ENCODE results near the gene SLAMF9.

SLAMF9 gene

GRCh38 chr1:159949981-159950381 lies 4.1 kb downstream of the SLAMF9 start:
- no peak overlapping the region for H3K9ac ChIP-seq (ENCODE audit: low read length)
- H2BK5ac ChIP-seq (ENCODE audit: low read depth, low read length, poor library complexity, severe bottlenecking): no peak overlapping the region
- H3K9me3 ChIP-seq (ENCODE audit: control insufficient read depth, low read length): no peaks in the 10 kb centered on the region
- H2AFZ ChIP-seq (ENCODE audit: low read depth, low read length): no peak overlapping the region
- no peak overlapping the region for H3K4ac ChIP-seq (ENCODE audit: low read depth in 1 of 2, low read length in 2 of 2)
- no peak overlapping the region for H2BK12ac ChIP-seq (ENCODE audit: low read length in 2 of 2)
- no peak overlapping the region for H2BK15ac ChIP-seq (ENCODE audit: low read depth, poor library complexity, severe bottlenecking)
- no peak overlapping the region for H3K23ac ChIP-seq (ENCODE audit: low read length in 2 of 2)
- DNase-seq: no peak
- no peaks in the 10 kb centered on the region for H3K79me1 ChIP-seq (replicated peaks; ENCODE audit: low read length, poor library complexity, severe bottlenecking)
- H3K4me2 ChIP-seq (ENCODE audit: low read length, poor library complexity, severe bottlenecking): no peak overlapping the region
- H3K4me3 ChIP-seq (ENCODE audit: insufficient read depth in 1 of 2, low read depth in 1 of 2, low read length in 2 of 2): no peak overlapping the region
- peaks cover 6 to 71% of the 10 kb centered on the region in 2 experiments for H3K27me3 ChIP-seq (ENCODE audit: control insufficient read depth in 1 of 2, insufficient read depth in 1 of 2, low read length in 2 of 2)
- no peak overlapping the region for H4K8ac ChIP-seq (ENCODE audit: low read length)
- no peak overlapping the region for H3K14ac ChIP-seq (ENCODE audit: low read length in 2 of 2)
- no peak overlapping the region for H3K27ac ChIP-seq (ENCODE audit: low read length, poor library complexity, severe bottlenecking)
- no peak overlapping the region for H4K91ac ChIP-seq (ENCODE audit: low read length)
- peaks cover 8% of the 10 kb centered on the region for H3K4me1 ChIP-seq (ENCODE audit: control insufficient read depth, insufficient read depth, low read depth, low read length)
- 63% methylated on average over 4 of the region's 4 CpGs for WGBS
- H3K18ac ChIP-seq (ENCODE audit: low read depth in 1 of 2, low read length in 2 of 2): no peak overlapping the region
- H2BK120ac ChIP-seq (ENCODE audit: low read depth, low read length): no peak overlapping the region
- H3K36me3 ChIP-seq (ENCODE audit: control insufficient read depth in 1 of 2, insufficient read depth in 2 of 2, low read depth in 1 of 2, low read length in 2 of 2): no peaks in the 10 kb centered on the region
- no peak overlapping the region for H2AK5ac ChIP-seq (ENCODE audit: low read length, severe bottlenecking)

DNA sequence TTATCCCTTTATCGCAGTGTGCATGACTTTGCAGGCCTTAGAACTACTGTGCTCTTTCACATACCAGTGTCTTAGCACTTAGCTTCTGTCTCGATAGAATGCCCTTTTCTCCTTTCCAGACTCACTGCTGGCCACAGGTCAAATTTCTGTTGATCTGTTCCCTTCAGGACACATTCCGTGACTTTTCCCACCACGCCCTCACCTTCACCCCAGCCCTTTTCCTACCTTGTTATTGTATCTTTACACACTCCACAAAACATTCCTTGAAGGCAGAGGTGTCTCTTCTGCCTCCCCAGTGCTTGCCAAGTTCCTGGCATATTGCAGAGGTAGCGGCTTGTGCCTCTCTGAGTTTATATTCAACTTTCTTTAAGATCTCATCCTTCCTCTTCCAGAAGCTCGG lies 4.9 kb downstream of the SLAMF9 start:
- Histone ChIP-seq H3K23ac (ENCODE audit: low read length in 2 of 2) (no peak overlapping the region), H2BK15ac (ENCODE audit: low read depth, poor library complexity, severe bottlenecking) (no peak overlapping the region), H3K4me2 (ENCODE audit: low read length, poor library complexity, severe bottlenecking) (no peak overlapping the region), H3K4ac (ENCODE audit: low read depth in 1 of 2, low read length in 2 of 2) (no peak overlapping the region), H2BK12ac (ENCODE audit: low read length in 2 of 2) (no peak overlapping the region), H3K18ac (ENCODE audit: low read depth in 1 of 2, low read length in 2 of 2) (no peak overlapping the region), H3K4me3 (ENCODE audit: insufficient read depth in 1 of 2, low read depth in 1 of 2, low read length in 2 of 2) (no peak overlapping the region), H2BK120ac (ENCODE audit: low read depth, low read length) (no peak overlapping the region), H2AK5ac (ENCODE audit: low read length, severe bottlenecking) (no peak overlapping the region), H3K14ac (ENCODE audit: low read length in 2 of 2) (no peak overlapping the region), H3K9ac (ENCODE audit: low read length) (no peak overlapping the region), H3K4me1 (ENCODE audit: control insufficient read depth, insufficient read depth, low read depth, low read length) (peaks cover 8% of the 10 kb centered on the region), H3K9me3 (ENCODE audit: control insufficient read depth, low read length) (no peaks in the 10 kb centered on the region), H4K91ac (ENCODE audit: low read length) (no peak overlapping the region), H2AFZ (ENCODE audit: low read depth, low read length) (no peak overlapping the region), H3K36me3 (ENCODE audit: control insufficient read depth in 1 of 2, insufficient read depth in 2 of 2, low read depth in 1 of 2, low read length in 2 of 2) (no peaks in the 10 kb centered on the region), H3K27ac (ENCODE audit: low read length, poor library complexity, severe bottlenecking) (no peak overlapping the region), H3K27me3 (ENCODE audit: control insufficient read depth in 1 of 2, insufficient read depth in 1 of 2, low read length in 2 of 2) (peaks cover 14 to 79% of the 10 kb centered on the region in 2 experiments), H4K8ac (ENCODE audit: low read length) (no peak overlapping the region), H3K79me1 (replicated peaks; ENCODE audit: low read length, poor library complexity, severe bottlenecking) (no peaks in the 10 kb centered on the region), H2BK5ac (ENCODE audit: low read depth, low read length, poor library complexity, severe bottlenecking) (no peak overlapping the region)
- DNase-seq: no peak
- 83% methylated on average over 6 of the region's 6 CpGs for WGBS

GRCh38 chr1:159947942-159948341 lies 6.1 kb downstream of the SLAMF9 start:
- Histone ChIP-seq H3K9ac (ENCODE audit: low read length) (no peak overlapping the region), H2BK120ac (ENCODE audit: low read depth, low read length) (no peak overlapping the region), H4K8ac (ENCODE audit: low read length) (no peak overlapping the region), H3K4me2 (ENCODE audit: low read length, poor library complexity, severe bottlenecking) (no peak overlapping the region), H3K18ac (ENCODE audit: low read depth in 1 of 2, low read length in 2 of 2) (no peak overlapping the region), H3K23ac (ENCODE audit: low read length in 2 of 2) (no peak overlapping the region), H2AFZ (ENCODE audit: low read depth, low read length) (no peak overlapping the region), H3K36me3 (ENCODE audit: control insufficient read depth in 1 of 2, insufficient read depth in 2 of 2, low read depth in 1 of 2, low read length in 2 of 2) (no peaks in the 10 kb centered on the region), H3K9me3 (ENCODE audit: control insufficient read depth, low read length) (no peaks in the 10 kb centered on the region), H2BK15ac (ENCODE audit: low read depth, poor library complexity, severe bottlenecking) (no peak overlapping the region), H3K4ac (ENCODE audit: low read depth in 1 of 2, low read length in 2 of 2) (no peak overlapping the region), H3K4me1 (ENCODE audit: control insufficient read depth, insufficient read depth, low read depth, low read length) (peaks cover 8% of the 10 kb centered on the region), H3K79me1 (replicated peaks; ENCODE audit: low read length, poor library complexity, severe bottlenecking) (no peaks in the 10 kb centered on the region), H3K4me3 (ENCODE audit: insufficient read depth in 1 of 2, low read depth in 1 of 2, low read length in 2 of 2) (no peak overlapping the region), H4K91ac (ENCODE audit: low read length) (no peak overlapping the region), H2BK12ac (ENCODE audit: low read length in 2 of 2) (no peak overlapping the region), H2AK5ac (ENCODE audit: low read length, severe bottlenecking) (no peak overlapping the region), H2BK5ac (ENCODE audit: low read depth, low read length, poor library complexity, severe bottlenecking) (no peak overlapping the region), H3K27ac (ENCODE audit: low read length, poor library complexity, severe bottlenecking) (no peak overlapping the region), H3K27me3 (ENCODE audit: control insufficient read depth in 1 of 2, insufficient read depth in 1 of 2, low read length in 2 of 2) (peaks cover 26 to 80% of the 10 kb centered on the region in 2 experiments), H3K14ac (ENCODE audit: low read length in 2 of 2) (no peak overlapping the region)
- 76% methylated on average over 1 of the region's 1 CpG for WGBS
- no peak for DNase-seq

GRCh38 chr1:159946242-159947187 lies 7.5 kb downstream of the SLAMF9 start:
- H4K91ac ChIP-seq (ENCODE audit: low read length): no peak overlapping the region
- H3K14ac ChIP-seq (ENCODE audit: low read length in 2 of 2): no peak overlapping the region
- H3K18ac ChIP-seq (ENCODE audit: low read depth in 1 of 2, low read length in 2 of 2): no peak overlapping the region
- H2AFZ ChIP-seq (ENCODE audit: low read depth, low read length): no peak overlapping the region
- H3K36me3 ChIP-seq (ENCODE audit: control insufficient read depth in 1 of 2, insufficient read depth in 2 of 2, low read depth in 1 of 2, low read length in 2 of 2): no peaks in the 10 kb centered on the region
- no peak overlapping the region for H3K23ac ChIP-seq (ENCODE audit: low read length in 2 of 2)
- no peak for DNase-seq
- H3K4me3 ChIP-seq (ENCODE audit: insufficient read depth in 1 of 2, low read depth in 1 of 2, low read length in 2 of 2): peak overlapping the region in 1 of 2 experiments; percentile 75
- H2BK15ac ChIP-seq (ENCODE audit: low read depth, poor library complexity, severe bottlenecking): no peak overlapping the region
- H3K9ac ChIP-seq (ENCODE audit: low read length): no peak overlapping the region
- no peak overlapping the region for H3K4ac ChIP-seq (ENCODE audit: low read depth in 1 of 2, low read length in 2 of 2)
- no peak overlapping the region for H2AK5ac ChIP-seq (ENCODE audit: low read length, severe bottlenecking)
- H2BK120ac ChIP-seq (ENCODE audit: low read depth, low read length): no peak overlapping the region
- H3K9me3 ChIP-seq (ENCODE audit: control insufficient read depth, low read length): no peaks in the 10 kb centered on the region
- 51% methylated on average over 9 of the region's 9 CpGs for WGBS
- peaks cover 8% of the 10 kb centered on the region for H3K4me1 ChIP-seq (ENCODE audit: control insufficient read depth, insufficient read depth, low read depth, low read length)
- no peak overlapping the region for H2BK5ac ChIP-seq (ENCODE audit: low read depth, low read length, poor library complexity, severe bottlenecking)
- no peak overlapping the region for H3K4me2 ChIP-seq (ENCODE audit: low read length, poor library complexity, severe bottlenecking)
- peaks cover 40 to 82% of the 10 kb centered on the region in 2 experiments for H3K27me3 ChIP-seq (ENCODE audit: control insufficient read depth in 1 of 2, insufficient read depth in 1 of 2, low read length in 2 of 2)
- H3K27ac ChIP-seq (ENCODE audit: low read length, poor library complexity, severe bottlenecking): no peak overlapping the region
- H4K8ac ChIP-seq (ENCODE audit: low read length): no peak overlapping the region
- no peaks in the 10 kb centered on the region for H3K79me1 ChIP-seq (replicated peaks; ENCODE audit: low read length, poor library complexity, severe bottlenecking)
- no peak overlapping the region for H2BK12ac ChIP-seq (ENCODE audit: low read length in 2 of 2)
